Choroid plexus epithelial cell (primary cell): ENCODE data around the gene WTAP.
"Not testable (repeated sequence)": the region's sequence is repeated elsewhere in the genome, so short reads cannot be mapped to it uniquely, and the experiment has no call there.

Experiments used
- DNase-seq: peaks from one replicate; pipeline ENCODE4 v3.0.0-alpha.2; 2010; ENCODE audit warnings: low read depth
- H3K4me3 ChIP-seq: 2 replicates; pipeline ENCODE4 v1.5.1; 2011; ENCODE audit warnings: low read depth, mild to moderate bottlenecking, control low read depth, low read length, moderate library complexity
- CTCF ChIP-seq: conservative IDR thresholded peaks from 2 replicates; pipeline ENCODE4 v1.5.1; 2011; ENCODE audit warnings: low read depth, mild to moderate bottlenecking, control low read depth, inconsistent platforms, low read length, moderate library complexity

The WTAP gene

GRCh38 chr6:159746759-159747158 is 19.5 kb downstream of the WTAP start:
- no peak for TF ChIP-seq CTCF
- DNase-seq, result no peak
- no peak overlapping the region for H3K4me3 ChIP-seq

- not testable (repeated sequence) for H3K4me3 ChIP-seq, DNase-seq
Measured at GRCh38 chr6:159748127-159748526, 20.8 kb downstream of the WTAP start.

- TF ChIP-seq CTCF, result no peak
- no peak for DNase-seq
- H3K4me3 ChIP-seq, result no peak overlapping the region
Measured at GRCh38 chr6:159751448-159751847, 24.1 kb downstream of the WTAP start.

- H3K4me3 ChIP-seq, result no peak overlapping the region
- TF ChIP-seq CTCF, result no peak
- no peak for DNase-seq
Measured at GRCh38 chr6:159753081-159753872, 26.0 kb downstream of the WTAP start.

GRCh38 chr6:159754401-159754800 is 27.1 kb downstream of the WTAP start:
- no peak for DNase-seq
- no peak for TF ChIP-seq CTCF

GRCh38 chr6:159754959-159755914 is 27.9 kb downstream of the WTAP start:
- H3K4me3 ChIP-seq, result no peak overlapping the region

More at GRCh38 chr6:159754401-159754800, 27.1 kb downstream of the WTAP start:
- H3K4me3 ChIP-seq, result no peak overlapping the region

More at GRCh38 chr6:159754959-159755914, 27.9 kb downstream of the WTAP start:
- DNase-seq, result no peak
- no peak for TF ChIP-seq CTCF
